HepG2 (cell line): Measurements from ENCODE around the gene GPC6. TPM values are rescaled to one million over a fixed set of nuclear protein-coding genes. Genes with fewer than 3 reads are reported as not detected.

Experiments used
- ATAC-seq: fragments of 200-7000 bp; cut with Tn5 transposase; 3 replicates; pipeline ENCODE4 v1.9.1; 2020; ENCODE audit warnings: mild to moderate bottlenecking, moderate library complexity
- BruUV-seq: library from RNA; stranded (reverse); fragments of 400-500 nt; replicated peaks from 2 replicates; lab custom pipeline; 2021; lab: Mats Ljungman, UMichigan
- CTCF ChIA-PET: fragments of 300-600 bp; formaldehyde crosslinking; extraction: SDS; loops from one replicate; lab custom pipeline; 2021; ENCODE audit warnings: low total read pairs, inconsistent platforms, low intra/inter-chr PET ratio; lab: Yijun Ruan, JAX
- POLR2A ChIA-PET: fragments of 350-600 bp; sonication (Branson Sonifier 250); formaldehyde crosslinking; loops from one replicate; lab custom pipeline; 2020; ENCODE audit warnings: antibody characterized with exemption, inconsistent platforms; lab: Yijun Ruan, JAX
- DNase-seq: peaks from one replicate; pipeline ENCODE4 v3.0.0-alpha.2; 2015; ENCODE audit warnings: low spot score
- FAIRE-seq: peaks from 3 replicates; lab custom pipeline; 2011; peaks lifted over from hg19 to GRCh38; lab: Jason Lieb, UNC
- H2AFZ ChIP-seq: one replicate; pipeline ENCODE4 v1.6.1; 2011; ENCODE audit warnings: low read length, inconsistent platforms
- H3K27ac ChIP-seq: fragments of 300-600 bp; 3 replicates; pipeline ENCODE4 v1.8.0; 2011; ENCODE audit warnings: mixed run types, mild to moderate bottlenecking, mixed read lengths, low read length, inconsistent platforms; ENCODE audit not compliant: insufficient read depth; ENCODE audit errors: extremely low read length
- H3K27me3 ChIP-seq, 2 experiments: fragments of 200-600 bp in 1 of 2; 2 replicates in 1 of 2; 3 replicates in 1 of 2; pipeline versions ENCODE4 v1.6.0 to v1.8.0; 2011; ENCODE audit warnings: low read length in 2 of 2, mild to moderate bottlenecking in 2 of 2, moderate library complexity in 2 of 2, inconsistent platforms in 1 of 2; ENCODE audit not compliant: insufficient read depth in 2 of 2, control insufficient read depth in 1 of 2
- H3K36me3 ChIP-seq, 2 experiments: fragments of 200-600 bp in 1 of 2; replicated peaks in 1 of 2; 2 replicates in 1 of 2; 3 replicates in 1 of 2; pipeline versions ENCODE4 v1.5.1 to v1.8.0; 2011; ENCODE audit warnings: low read length in 2 of 2, inconsistent platforms in 1 of 2; ENCODE audit not compliant: insufficient read depth in 2 of 2, control insufficient read depth in 1 of 2
- H3K4me1 ChIP-seq: 2 replicates; pipeline ENCODE4 v1.5.1; 2012; ENCODE audit warnings: low read length, inconsistent platforms; ENCODE audit not compliant: insufficient read depth
- H3K4me2 ChIP-seq: 2 replicates; pipeline ENCODE4 v1.6.0; 2011; ENCODE audit warnings: low read depth, low read length, inconsistent platforms
- H3K4me3 ChIP-seq, 3 experiments: fragments of 200-600 bp in 1 of 3; sonication (generic), shearing (Covaris generic) in 1 of 3; replicated peaks in 1 of 3; 2 replicates each; pipeline ENCODE4 v1.5.1; 2011 to 2016; ENCODE audit warnings: low read length in 3 of 3, inconsistent platforms in 2 of 3, low read depth in 2 of 3, mild to moderate bottlenecking in 2 of 3, control low read depth in 1 of 3, mixed read lengths in 1 of 3; ENCODE audit not compliant: insufficient read depth in 1 of 3
- H3K79me2 ChIP-seq: one replicate; pipeline ENCODE4 v1.6.1; 2011; ENCODE audit warnings: low read length, inconsistent platforms; ENCODE audit not compliant: insufficient read depth
- H3K9ac ChIP-seq: 2 replicates; pipeline ENCODE4 v1.6.0; 2011; ENCODE audit warnings: mild to moderate bottlenecking, low read depth, low read length, inconsistent platforms; ENCODE audit not compliant: insufficient read depth
- H3K9me3 ChIP-seq: 2 replicates; pipeline ENCODE4 v1.5.1; 2012; ENCODE audit warnings: mild to moderate bottlenecking, low read length
- H4K20me1 ChIP-seq: 2 replicates; pipeline ENCODE4 v1.6.0; 2011; ENCODE audit warnings: inconsistent platforms, mild to moderate bottlenecking, low read length, moderate library complexity; ENCODE audit not compliant: insufficient read depth
- CC2D1A ChIP-seq: sonication (generic); formaldehyde crosslinking; IDR thresholded peaks from 2 replicates; pipeline ENCODE4 v1.8.1; 2023; ENCODE audit warnings: mild to moderate bottlenecking, missing genetic modification reagents
- CEBPG ChIP-seq: IDR thresholded peaks from 2 replicates; pipeline ENCODE4 v1.6.1; 2016
- FOXK2 ChIP-seq: fragments of 450-650 bp; IDR thresholded peaks from 2 replicates; pipeline ENCODE4 v1.6.1; 2016
- HNRNPK ChIP-seq: fragments of 200-400 bp; formaldehyde crosslinking; IDR thresholded peaks from 2 replicates; pipeline ENCODE4 v1.6.1; 2018; ENCODE audit warnings: low read length, low read depth, moderate library complexity, mild to moderate bottlenecking; ENCODE audit not compliant: poor library complexity, severe bottlenecking
- IRF1 ChIP-seq: sonication (generic); formaldehyde crosslinking; IDR thresholded peaks from 2 replicates; pipeline ENCODE4 v1.4.0; 2020; ENCODE audit warnings: low read depth, mild to moderate bottlenecking, missing genetic modification reagents
- KLF9 ChIP-seq: IDR thresholded peaks from 2 replicates; pipeline ENCODE4 v1.6.1; 2016; ENCODE audit warnings: low read depth
- KMT2A ChIP-seq: sonication (generic); formaldehyde crosslinking; IDR thresholded peaks from 2 replicates; pipeline ENCODE4 v1.4.0; 2020; ENCODE audit warnings: missing genetic modification reagents
- PHF5A ChIP-seq: IDR thresholded peaks from one replicate; pipeline ENCODE4 v1.6.1; 2018; ENCODE audit warnings: low read depth, missing genetic modification reagents; ENCODE audit not compliant: unreplicated experiment
- SALL2 ChIP-seq: sonication (generic); formaldehyde crosslinking; IDR thresholded peaks from 2 replicates; pipeline ENCODE4 v1.8.1; 2023; ENCODE audit warnings: mild to moderate bottlenecking, missing genetic modification reagents, inconsistent platforms
- SMARCE1 ChIP-seq: fragments of 450-650 bp; IDR thresholded peaks from 2 replicates; pipeline ENCODE4 v1.6.1; 2017; ENCODE audit warnings: borderline replicate concordance
- TEF ChIP-seq: sonication (generic); formaldehyde crosslinking; IDR thresholded peaks from 2 replicates; pipeline ENCODE4 v1.5.0; 2020; ENCODE audit warnings: missing genetic modification reagents
- ZFYVE20 ChIP-seq: sonication (generic); formaldehyde crosslinking; IDR thresholded peaks from 2 replicates; pipeline ENCODE4 v1.8.0; 2023; ENCODE audit warnings: low read depth, mild to moderate bottlenecking, moderate library complexity, missing genetic modification reagents, borderline replicate concordance
- ZNF124 ChIP-seq: sonication (generic); formaldehyde crosslinking; IDR thresholded peaks from 2 replicates; pipeline ENCODE4 v1.4.0; 2020; ENCODE audit warnings: missing genetic modification reagents
- ZNF180 ChIP-seq: sonication (generic); formaldehyde crosslinking; IDR thresholded peaks from 2 replicates; pipeline ENCODE4 v1.4.0; 2020; ENCODE audit warnings: low read depth, missing genetic modification reagents, borderline replicate concordance
- ZNF335 ChIP-seq: sonication (generic); formaldehyde crosslinking; IDR thresholded peaks from 2 replicates; pipeline ENCODE4 v1.4.0; 2020; ENCODE audit warnings: missing genetic modification reagents
- ZNF496 ChIP-seq: sonication (generic); formaldehyde crosslinking; IDR thresholded peaks from 2 replicates; pipeline ENCODE4 v1.8.1; 2023; ENCODE audit warnings: mild to moderate bottlenecking, moderate library complexity, missing genetic modification reagents; ENCODE audit not compliant: insufficient replicate concordance
- ZNF546 ChIP-seq: sonication (generic); formaldehyde crosslinking; conservative IDR thresholded peaks from 2 replicates; pipeline ENCODE4 v1.8.1; 2023; ENCODE audit warnings: mild to moderate bottlenecking, missing genetic modification reagents
- ZNF552 ChIP-seq: sonication (generic); formaldehyde crosslinking; IDR thresholded peaks from 2 replicates; pipeline ENCODE4 v1.9.0; 2022; ENCODE audit warnings: missing genetic modification reagents, mild to moderate bottlenecking, borderline replicate concordance
- ZNF567 ChIP-seq: sonication (generic); formaldehyde crosslinking; IDR thresholded peaks from 2 replicates; pipeline ENCODE4 v1.8.1; 2023; ENCODE audit warnings: mild to moderate bottlenecking, missing genetic modification reagents, borderline replicate concordance
- ZNF605 ChIP-seq: sonication (generic); formaldehyde crosslinking; IDR thresholded peaks from 2 replicates; pipeline ENCODE4 v1.8.0; 2022; ENCODE audit warnings: mild to moderate bottlenecking, missing genetic modification reagents
- ZNF891 ChIP-seq: sonication (generic); formaldehyde crosslinking; IDR thresholded peaks from 2 replicates; pipeline ENCODE4 v1.5.0; 2020; ENCODE audit warnings: mild to moderate bottlenecking, missing genetic modification reagents
- WGBS: methylation state at CpG from one replicate; pipeline ENCODE4 v1.1.6; 2017; ENCODE audit warnings: low lambda C conversion rate; 5-methylcytosine and 5-hydroxymethylcytosine counted together
- in situ Hi-C: cut with HindIII; loops from 2 replicates; pipeline ENCODE4 v1.10.0; 2017; ENCODE audit warnings: low pct_unique_long_range_greater_than_20kb; ENCODE audit not compliant: extremely low pct_ligation_motif_present
- intact Hi-C: fragments of 100-400 bp; cut with micrococcal nuclease; formaldehyde crosslinking; loops from one replicate; pipeline ENCODE4 v1.10.0; 2022; ENCODE audit not compliant: unreplicated experiment
- polyA plus RNA-seq, 8 experiments: library from polyadenylated mRNA; depleted of rRNA in 3 of 8; stranded (reverse) in 7 of 8; unstranded in 1 of 8; fragments of >200 nt; fragmentation: Illumina TruSeq in 4 of 8; extraction: Trizol in 4 of 8; gene quantifications; 2 replicates each; pipeline versions ENCODE4 v1.2.1 to v1.2.3, GENCODE V29; 2011 to 2016; ENCODE audit warnings: low read depth in 4 of 8, missing spikeins in 1 of 8, mixed read lengths in 1 of 8; ENCODE audit not compliant: insufficient read depth in 1 of 8
- total RNA-seq, 5 experiments: library from RNA; depleted of rRNA; stranded (reverse); fragments of >200 nt; fragmentation: Illumina TruSeq; extraction: Trizol; gene quantifications; 2 replicates each; pipeline ENCODE4 v1.2.3, GENCODE V29; 2016; ENCODE audit warnings: low read depth in 1 of 5

GPC6 gene
- total and polyA plus RNA-seq, 2 of the 13 experiments (the other 11 are each of a cell fraction or from before 2014, with no cell fraction given): 24.5 to 33.9 TPM

GRCh38 chr13:93378184-93378583 lies 151.6 kb downstream of the GPC6 start (continued):
- TF ChIP-seq IRF1 (CRISPR knock-in tag): no peak
- TF ChIP-seq KLF9: no peak
- TF ChIP-seq PHF5A (CRISPR knock-in tag): no peak
- TF ChIP-seq SMARCE1: no peak
- no peak for TF ChIP-seq ZNF567 (CRISPR knock-in tag)
- TF ChIP-seq ZNF605: no peak
- no peak for TF ChIP-seq ZFYVE20

- Histone ChIP-seq H2AFZ (no peak overlapping the region), H3K4me1 (no peaks in the 10 kb centered on the region), H3K9me3 (no peaks in the 10 kb centered on the region), H3K36me3 (no peaks in the 10 kb centered on the region), H3K27me3 (no peaks in the 10 kb centered on the region), H3K27ac (no peak overlapping the region), H3K79me2 (no peaks in the 10 kb centered on the region), H4K20me1 (no peaks in the 10 kb centered on the region)
- BruUV-seq: no TSS peak
- in situ Hi-C loops (no loop called here), intact Hi-C loops (no loop called here)
- DNase-seq: no peak
- WGBS: 99% methylated on average over 5 of the region's 5 CpGs
- CTCF ChIA-PET: no interaction called here
- no peak for FAIRE-seq
- POLR2A ChIA-PET: no interaction called here
- TF ChIP-seq CEBPG (CRISPR knock-in tag) (no peak), TEF (no peak), ZNF552 (no peak), ZNF496 (no peak), ZNF124 (CRISPR knock-in tag) (no peak), SALL2 (CRISPR knock-in tag) (no peak), FOXK2 (no peak), ZNF335 (CRISPR knock-in tag) (no peak), KMT2A (no peak), ZNF891 (CRISPR knock-in tag) (no peak), ZNF180 (CRISPR knock-in tag) (no peak), ZNF546 (CRISPR knock-in tag) (no peak), CC2D1A (CRISPR knock-in tag) (no peak), HNRNPK (no peak)
- TF ChIP-seq, all 625 proteins: peak for 0
- H3K4me3 ChIP-seq: no peak overlapping the region
- H3K9ac ChIP-seq: no peak overlapping the region
- no peak for ATAC-seq
- no peak overlapping the region for H3K4me2 ChIP-seq
Observed at GRCh38 chr13:93386116-93386515, 159.5 kb downstream of the GPC6 start.
